Smooth muscle cell (in vitro differentiated cells): Measurements from ENCODE around the gene KRTAP1-3. TPM values are rescaled to one million over a fixed set of nuclear protein-coding genes. Genes with fewer than 3 reads are reported as not detected.

ENCODE experiments used
- DNase-seq: peaks from one replicate; lab custom pipeline; 2025; ENCODE audit not compliant: unreplicated experiment; lab: John Stamatoyannopoulos, UW
- H2AFZ ChIP-seq: fragments of 200-600 bp; sonication (generic); 2 replicates; pipeline ENCODE4 v1.6.0; 2016; ENCODE audit warnings: antibody characterized with exemption, low read depth, mild to moderate bottlenecking
- H3F3A ChIP-seq: fragments of 200-600 bp; sonication (generic); 2 replicates; pipeline ENCODE4 v1.6.0; 2017; ENCODE audit warnings: antibody characterized with exemption, low read depth
- H3K27ac ChIP-seq: fragments of 200-600 bp; sonication (generic); 2 replicates; pipeline ENCODE4 v1.5.1; 2016; ENCODE audit warnings: low read depth, mild to moderate bottlenecking
- H3K27me3 ChIP-seq: fragments of 200-600 bp; sonication (generic); 2 replicates; pipeline ENCODE4 v1.6.1; 2016; ENCODE audit warnings: low read depth, mild to moderate bottlenecking
- H3K36me3 ChIP-seq: fragments of 200-600 bp; sonication (generic); 2 replicates; pipeline ENCODE4 v1.5.1; 2016; ENCODE audit warnings: low read depth
- H3K4me1 ChIP-seq: fragments of 200-600 bp; sonication (generic); 2 replicates; pipeline ENCODE4 v1.5.1; 2016; ENCODE audit warnings: low read depth
- H3K4me2 ChIP-seq: fragments of 200-600 bp; sonication (generic); 2 replicates; pipeline ENCODE4 v1.6.0; 2016; ENCODE audit warnings: mild to moderate bottlenecking
- H3K4me3 ChIP-seq: fragments of 200-600 bp; sonication (generic); 2 replicates; pipeline ENCODE4 v1.5.1; 2016; ENCODE audit warnings: mild to moderate bottlenecking
- H3K79me2 ChIP-seq: fragments of 200-600 bp; sonication (generic); 2 replicates; pipeline ENCODE4 v1.6.0; 2016; ENCODE audit warnings: low read depth, mild to moderate bottlenecking
- H3K9ac ChIP-seq: fragments of 200-600 bp; sonication (generic); 2 replicates; pipeline ENCODE4 v1.6.0; 2016; ENCODE audit warnings: low read depth
- H3K9me3 ChIP-seq: fragments of 200-600 bp; sonication (generic); replicated peaks from 2 replicates; pipeline ENCODE4 v1.5.1; 2016; ENCODE audit warnings: low read depth
- H4K20me1 ChIP-seq: fragments of 200-600 bp; sonication (generic); 2 replicates; pipeline ENCODE4 v1.6.0; 2016; ENCODE audit warnings: low read depth
- WGBS: methylation state at CpG from one replicate; pipeline ENCODE4 v1.1.7; 2016; ENCODE audit warnings: low lambda C conversion rate; 5-methylcytosine and 5-hydroxymethylcytosine counted together
- polyA plus RNA-seq: library from polyadenylated mRNA; unstranded; fragments of >200 nt; fragmentation: Nextera tagmentation; extraction: Ambion mirVana; gene quantifications from 2 replicates; pipeline ENCODE4 v1.2.1, GENCODE V29; 2016
- total RNA-seq: library from RNA; depleted of rRNA; stranded (reverse); fragments of >200 nt; gene quantifications from 2 replicates; pipeline ENCODE4 v1.2.3, GENCODE V29; 2014
- TF ChIP-seq, protein P1 (sequence below): fragments of 200-600 bp; sonication (generic); IDR thresholded peaks from 2 replicates; pipeline ENCODE4 v1.5.1; 2017; ENCODE audit warnings: borderline replicate concordance, mild to moderate bottlenecking, antibody characterized with exemption; ENCODE audit not compliant: insufficient read depth, poor library complexity, severe bottlenecking

KRTAP1-3 gene
- total and polyA plus RNA-seq, 2 experiments from 2014 or later: not detected

DNA sequence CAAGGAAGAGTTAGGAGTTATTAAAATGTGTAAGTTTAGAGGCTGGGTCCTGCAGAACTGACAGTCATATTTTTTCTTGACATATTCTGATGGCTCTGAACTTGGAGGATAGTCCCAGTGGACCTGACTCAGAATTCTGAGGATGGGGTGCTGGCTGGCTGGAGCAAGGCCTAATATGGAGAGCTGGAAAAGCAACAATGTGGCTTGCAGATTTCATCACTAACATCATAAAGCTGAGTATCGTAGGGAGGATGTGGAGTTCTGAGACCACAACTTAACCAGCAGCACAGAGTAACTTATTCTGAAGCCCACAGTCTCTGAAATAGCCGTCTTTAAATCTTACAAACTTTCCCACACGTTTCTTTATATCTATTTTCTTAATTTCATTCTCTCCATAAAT lies 10.0 kb downstream of the KRTAP1-3 start:
- no peak overlapping the region for H2AFZ ChIP-seq
- no peaks in the 10 kb centered on the region for H3K27me3 ChIP-seq
- TF ChIP-seq, protein P1, sequence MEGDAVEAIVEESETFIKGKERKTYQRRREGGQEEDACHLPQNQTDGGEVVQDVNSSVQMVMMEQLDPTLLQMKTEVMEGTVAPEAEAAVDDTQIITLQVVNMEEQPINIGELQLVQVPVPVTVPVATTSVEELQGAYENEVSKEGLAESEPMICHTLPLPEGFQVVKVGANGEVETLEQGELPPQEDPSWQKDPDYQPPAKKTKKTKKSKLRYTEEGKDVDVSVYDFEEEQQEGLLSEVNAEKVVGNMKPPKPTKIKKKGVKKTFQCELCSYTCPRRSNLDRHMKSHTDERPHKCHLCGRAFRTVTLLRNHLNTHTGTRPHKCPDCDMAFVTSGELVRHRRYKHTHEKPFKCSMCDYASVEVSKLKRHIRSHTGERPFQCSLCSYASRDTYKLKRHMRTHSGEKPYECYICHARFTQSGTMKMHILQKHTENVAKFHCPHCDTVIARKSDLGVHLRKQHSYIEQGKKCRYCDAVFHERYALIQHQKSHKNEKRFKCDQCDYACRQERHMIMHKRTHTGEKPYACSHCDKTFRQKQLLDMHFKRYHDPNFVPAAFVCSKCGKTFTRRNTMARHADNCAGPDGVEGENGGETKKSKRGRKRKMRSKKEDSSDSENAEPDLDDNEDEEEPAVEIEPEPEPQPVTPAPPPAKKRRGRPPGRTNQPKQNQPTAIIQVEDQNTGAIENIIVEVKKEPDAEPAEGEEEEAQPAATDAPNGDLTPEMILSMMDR: no peak
- no peaks in the 10 kb centered on the region for H3K9me3 ChIP-seq
- H3F3A ChIP-seq: no peaks in the 10 kb centered on the region
- no peaks in the 10 kb centered on the region for H3K36me3 ChIP-seq
- no peaks in the 10 kb centered on the region for H3K79me2 ChIP-seq
- DNase-seq: no peak
- no peak overlapping the region for H3K27ac ChIP-seq
- H3K9ac ChIP-seq: no peak overlapping the region
- H4K20me1 ChIP-seq: no peaks in the 10 kb centered on the region
- WGBS: 72% methylated on average over 3 of the region's 3 CpGs
- H3K4me3 ChIP-seq: no peak overlapping the region
- H3K4me2 ChIP-seq: no peak overlapping the region
- no peaks in the 10 kb centered on the region for H3K4me1 ChIP-seq

DNA sequence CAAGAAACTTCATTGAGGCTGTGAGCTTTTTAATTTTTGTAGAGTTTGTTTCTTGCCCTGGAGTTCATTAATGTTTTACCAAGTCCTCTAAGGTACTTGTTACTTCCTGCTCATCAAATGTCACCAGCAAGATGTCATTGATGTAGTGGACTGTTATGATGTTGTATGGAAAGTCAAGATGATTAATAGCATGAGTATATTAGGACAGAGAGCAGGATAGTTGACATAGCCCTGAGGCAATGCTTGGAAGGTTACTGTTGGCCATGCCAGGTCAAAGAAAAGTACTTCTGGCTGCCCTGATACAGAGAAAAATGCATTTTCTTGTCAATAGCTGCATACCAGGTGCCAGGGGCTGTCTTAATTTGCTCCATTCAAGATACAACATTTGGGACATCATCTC lies 14.3 kb downstream of the KRTAP1-3 start:
- Histone ChIP-seq H3K9me3 (no peaks in the 10 kb centered on the region), H4K20me1 (no peaks in the 10 kb centered on the region), H3K79me2 (no peaks in the 10 kb centered on the region), H3K4me2 (no peak overlapping the region), H3K4me1 (no peaks in the 10 kb centered on the region), H3F3A (no peaks in the 10 kb centered on the region), H3K27ac (no peak overlapping the region), H3K9ac (no peak overlapping the region), H3K27me3 (no peaks in the 10 kb centered on the region), H3K4me3 (no peak overlapping the region), H2AFZ (no peak overlapping the region), H3K36me3 (no peaks in the 10 kb centered on the region)
- DNase-seq: no peak
- TF ChIP-seq, protein P1: no peak

DNA sequence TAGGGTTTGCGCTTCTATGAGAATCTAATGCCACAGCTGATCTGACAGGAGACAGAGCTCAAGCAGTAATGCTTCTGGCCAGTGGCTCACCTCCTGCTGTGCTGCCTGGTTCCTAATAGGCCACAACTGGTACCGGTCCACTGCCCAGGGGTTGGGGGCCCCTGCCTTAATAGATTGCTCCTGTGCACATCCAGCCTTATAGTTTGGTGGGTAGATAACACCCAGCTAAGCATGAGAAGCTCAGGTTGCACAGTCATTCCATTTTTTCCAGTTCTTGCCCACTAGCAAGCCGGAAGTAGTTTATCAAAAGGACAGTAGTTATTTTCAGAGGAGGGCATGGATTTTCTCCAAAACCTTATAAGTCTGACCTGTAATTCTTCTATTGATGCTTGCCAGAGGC lies 15.3 kb downstream of the KRTAP1-3 start:
- Histone ChIP-seq H3K4me3 (no peak overlapping the region), H3K9me3 (no peaks in the 10 kb centered on the region), H4K20me1 (no peaks in the 10 kb centered on the region), H3K9ac (no peak overlapping the region), H3F3A (no peaks in the 10 kb centered on the region), H3K36me3 (no peaks in the 10 kb centered on the region), H3K4me1 (no peaks in the 10 kb centered on the region), H3K4me2 (no peak overlapping the region), H3K27me3 (no peaks in the 10 kb centered on the region), H2AFZ (no peak overlapping the region), H3K27ac (no peak overlapping the region), H3K79me2 (no peaks in the 10 kb centered on the region)
- TF ChIP-seq, protein P1: no peak
- no peak for DNase-seq
- WGBS: 94% methylated on average over 3 of the region's 3 CpGs

DNA sequence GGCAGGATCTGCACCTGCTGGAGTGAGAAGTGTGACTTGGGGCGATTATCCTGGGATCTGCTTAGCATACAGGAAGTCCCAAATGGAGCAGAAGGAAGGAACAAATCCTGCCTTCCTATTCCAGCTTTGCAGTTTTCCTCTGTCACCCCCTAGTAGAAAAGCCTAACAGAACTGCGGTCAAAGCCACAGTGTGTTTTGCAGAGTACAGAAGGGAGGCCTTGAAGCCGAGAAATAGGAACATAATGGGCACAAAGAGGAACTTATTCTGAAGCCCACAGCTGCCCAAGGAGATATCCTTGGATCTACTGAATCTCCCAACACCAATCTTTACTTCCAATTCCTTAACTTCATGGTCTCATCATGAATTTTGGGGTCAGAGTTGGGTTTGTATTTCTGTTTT lies 16.1 kb downstream of the KRTAP1-3 start:
- Histone ChIP-seq H3K27me3 (no peaks in the 10 kb centered on the region), H2AFZ (no peak overlapping the region), H3K4me1 (no peaks in the 10 kb centered on the region), H3K79me2 (no peaks in the 10 kb centered on the region), H3K4me2 (no peak overlapping the region), H3K36me3 (no peaks in the 10 kb centered on the region), H3K9ac (no peak overlapping the region), H4K20me1 (no peaks in the 10 kb centered on the region), H3F3A (no peaks in the 10 kb centered on the region), H3K4me3 (no peak overlapping the region), H3K27ac (no peak overlapping the region), H3K9me3 (no peaks in the 10 kb centered on the region)
- TF ChIP-seq, protein P1: no peak
- no peak for DNase-seq
- WGBS: 90% methylated on average over 3 of the region's 3 CpGs
